H9 (cell line): ENCODE data around the gene GRHPR. TPM values are rescaled to one million over a fixed set of nuclear protein-coding genes. Genes with fewer than 3 reads are reported as not detected.

Experiments
- DNase-seq: peaks from one replicate; pipeline ENCODE4 v3.0.0-alpha.2; 2017
- H2AFZ ChIP-seq: one replicate; pipeline ENCODE4 v1.6.1; 2013; ENCODE audit warnings: mild to moderate bottlenecking, low read length, control low read depth, moderate library complexity
- H2AK5ac ChIP-seq: 2 replicates; pipeline ENCODE4 v1.6.1; 2013; ENCODE audit warnings: low read length, control low read depth, mixed read lengths; ENCODE audit not compliant: insufficient read length
- H2BK120ac ChIP-seq: one replicate; pipeline ENCODE4 v1.6.1; 2013; ENCODE audit warnings: low read depth, mild to moderate bottlenecking, low read length, control low read depth, inconsistent platforms; ENCODE audit not compliant: poor library complexity, severe bottlenecking
- H2BK12ac ChIP-seq: 2 replicates; pipeline ENCODE4 v1.6.1; 2013; ENCODE audit warnings: low read length, control low read depth, mixed read lengths, low read depth; ENCODE audit not compliant: insufficient read length
- H2BK15ac ChIP-seq: 2 replicates; pipeline ENCODE4 v1.6.1; 2013; ENCODE audit warnings: low read depth, low read length, control low read depth
- H2BK20ac ChIP-seq: one replicate; pipeline ENCODE4 v1.6.1; 2013; ENCODE audit warnings: low read depth, mild to moderate bottlenecking, low read length, control low read depth, inconsistent platforms; ENCODE audit not compliant: poor library complexity, severe bottlenecking
- H2BK5ac ChIP-seq: 2 replicates; pipeline ENCODE4 v1.6.1; 2013; ENCODE audit warnings: low read length, control low read depth, mixed read lengths; ENCODE audit not compliant: insufficient read length
- H3K14ac ChIP-seq: 2 replicates; pipeline ENCODE4 v1.6.1; 2013; ENCODE audit warnings: low read length, control low read depth; ENCODE audit not compliant: insufficient read depth
- H3K18ac ChIP-seq: 2 replicates; pipeline ENCODE4 v1.6.1; 2013; ENCODE audit warnings: low read depth, mild to moderate bottlenecking, mixed read lengths, low read length, control low read depth; ENCODE audit not compliant: insufficient read length
- H3K23ac ChIP-seq: 2 replicates; pipeline ENCODE4 v1.6.1; 2013; ENCODE audit warnings: low read length, control low read depth, mixed read lengths, low read depth; ENCODE audit not compliant: insufficient read length
- H3K23me2 ChIP-seq: 2 replicates; pipeline ENCODE4 v1.6.1; 2013; ENCODE audit warnings: low read depth, mild to moderate bottlenecking, mixed read lengths, low read length, control low read depth; ENCODE audit not compliant: insufficient read length, poor library complexity, severe bottlenecking
- H3K27ac ChIP-seq: 2 replicates; pipeline ENCODE4 v1.5.1; 2013; ENCODE audit warnings: low read length, control low read depth, mixed read lengths, low read depth; ENCODE audit not compliant: insufficient read length
- H3K27me3 ChIP-seq: 2 replicates; pipeline ENCODE4 v1.6.1; 2013; ENCODE audit warnings: low read length, control low read depth, inconsistent platforms; ENCODE audit not compliant: insufficient read depth
- H3K4ac ChIP-seq: 2 replicates; pipeline ENCODE4 v1.6.1; 2013; ENCODE audit warnings: low read depth, mild to moderate bottlenecking, control low read depth, inconsistent platforms, low read length, moderate library complexity
- H3K4me1 ChIP-seq: 2 replicates; pipeline ENCODE4 v1.6.1; 2013; ENCODE audit warnings: low read length, control low read depth, inconsistent platforms; ENCODE audit not compliant: insufficient read depth
- H3K4me2 ChIP-seq: 2 replicates; pipeline ENCODE4 v1.6.1; 2013; ENCODE audit warnings: low read length, control low read depth, mixed read lengths; ENCODE audit not compliant: insufficient read length, insufficient read depth
- H3K56ac ChIP-seq: 2 replicates; pipeline ENCODE4 v1.6.1; 2013; ENCODE audit warnings: low read depth, mild to moderate bottlenecking, mixed read lengths, low read length, control low read depth; ENCODE audit not compliant: insufficient read length
- H3K79me1 ChIP-seq: 2 replicates; pipeline ENCODE4 v1.6.1; 2013; ENCODE audit warnings: low read depth, mild to moderate bottlenecking, moderate library complexity, low read length, control low read depth, inconsistent platforms; ENCODE audit not compliant: insufficient read depth, poor library complexity, severe bottlenecking
- H3K79me2 ChIP-seq: 2 replicates; pipeline ENCODE4 v1.6.1; 2013; ENCODE audit warnings: low read length, control low read depth, inconsistent platforms; ENCODE audit not compliant: insufficient read depth
- H3K9ac ChIP-seq: 2 replicates; pipeline ENCODE4 v1.6.1; 2013; ENCODE audit warnings: low read length, control low read depth, mixed read lengths; ENCODE audit not compliant: insufficient read length; ENCODE audit errors: extremely low read depth
- H3K9me3 ChIP-seq: one replicate; pipeline ENCODE4 v1.6.1; 2013; ENCODE audit warnings: low read depth, low read length, inconsistent platforms; ENCODE audit not compliant: control insufficient read depth
- H3T11ph ChIP-seq: one replicate; pipeline ENCODE4 v1.6.1; 2013; ENCODE audit warnings: mild to moderate bottlenecking, low read length, control low read depth, inconsistent platforms
- H4K20me1 ChIP-seq: one replicate; pipeline ENCODE4 v1.6.1; 2013; ENCODE audit not compliant: control insufficient read depth, insufficient read length, insufficient read depth
- H4K5ac ChIP-seq: 2 replicates; pipeline ENCODE4 v1.6.1; 2013; ENCODE audit warnings: low read depth, mild to moderate bottlenecking, mixed read lengths, low read length, control low read depth; ENCODE audit not compliant: insufficient read length
- H4K8ac ChIP-seq: replicated peaks from 2 replicates; pipeline ENCODE4 v1.6.1; 2013; ENCODE audit warnings: low read length, control low read depth, mixed read lengths, low read depth; ENCODE audit not compliant: insufficient read length
- H4K91ac ChIP-seq: 2 replicates; pipeline ENCODE4 v1.6.1; 2013; ENCODE audit warnings: low read depth, mild to moderate bottlenecking, moderate library complexity, mixed read lengths, low read length, control low read depth; ENCODE audit not compliant: insufficient read length
- H3K27ac Mint-ChIP-seq, 3 experiments: 2 replicates in 2 of 3; 3 replicates in 1 of 3; pipeline ENCODE4 v1.8.0; 2020 to 2021; ENCODE audit warnings: mixed read lengths in 3 of 3, mild to moderate bottlenecking in 1 of 3, moderate library complexity in 1 of 3
- H3K27me3 Mint-ChIP-seq: 2 replicates; pipeline ENCODE4 v1.8.0; 2021; ENCODE audit warnings: low read depth, mild to moderate bottlenecking, moderate library complexity, mixed read lengths
- H3K36me3 Mint-ChIP-seq, 3 experiments: 2 replicates in 2 of 3; 3 replicates in 1 of 3; pipeline ENCODE4 v1.8.0; 2020 to 2021; ENCODE audit warnings: low read depth in 3 of 3, mixed read lengths in 3 of 3; ENCODE audit not compliant: insufficient read depth in 1 of 3
- H3K4me1 Mint-ChIP-seq, 2 experiments: 2 replicates each; pipeline ENCODE4 v1.8.0; 2020; ENCODE audit warnings: mixed read lengths in 2 of 2
- H3K4me3 Mint-ChIP-seq, 2 experiments: 2 replicates in 1 of 2; 3 replicates in 1 of 2; pipeline ENCODE4 v1.8.0; 2020 to 2021; ENCODE audit warnings: mild to moderate bottlenecking in 2 of 2, mixed read lengths in 2 of 2, moderate library complexity in 1 of 2
- H3K9me3 Mint-ChIP-seq, 2 experiments: 2 replicates in 1 of 2; 3 replicates in 1 of 2; pipeline ENCODE4 v1.8.0; 2020; ENCODE audit warnings: mild to moderate bottlenecking in 2 of 2, mixed read lengths in 2 of 2, moderate library complexity in 1 of 2
- CTCF ChIP-seq: fragments of 200-600 bp; sonication (generic); conservative IDR thresholded peaks from 3 replicates; pipeline ENCODE4 v1.8.0; 2021; ENCODE audit warnings: antibody characterized with exemption, mild to moderate bottlenecking
- WGBS: extraction: QIAGEN DNeasy Blood & Tissue Kit; methylation state at CpG from one replicate; pipeline ENCODE4 v1.1.7; 2013; ENCODE audit warnings: missing lambda C conversion rate, low lambda C conversion rate, mixed read lengths; ENCODE audit not compliant: insufficient read length; ENCODE audit errors: extremely low coverage; 5-methylcytosine and 5-hydroxymethylcytosine counted together
- total RNA-seq: library from RNA; stranded (reverse); gene quantifications from 2 replicates; pipeline ENCODE4 v1.2.1, GENCODE V29; 2021

GRHPR gene
- total RNA-seq, 1 experiment from 2014 or later: 97.9 TPM

- no peaks in the 10 kb centered on the region for H3K23me2 ChIP-seq
- DNase-seq: peak; percentile 63
Observed at GRCh38 chr9:37412431-37413151, 9.9 kb upstream of the GRHPR start.

More at GRCh38 chr9:37412431-37413151, 9.9 kb upstream of the GRHPR start:
- no CpG with 5 or more reads among the region's 17 CpGs for WGBS
- no peak overlapping the region for H2AFZ ChIP-seq
- Mint-ChIP-seq H3K27ac (peak overlapping the region in 1 of 3 experiments; percentile 44; a peak in 1 of 7 replicates), H3K4me3 (no peak overlapping the region), H3K27me3 (no peaks in the 10 kb centered on the region; the same call in 1 of the 2 replicates), H3K9me3 (no peaks in the 10 kb centered on the region; a peak in 1 of 5 replicates), H3K36me3 (no peaks in the 10 kb centered on the region), H3K4me1 (peaks cover 39 to 58% of the 10 kb centered on the region in 2 experiments)
- no peak overlapping the region for H4K8ac ChIP-seq
- H2BK5ac ChIP-seq: no peak overlapping the region
- TF ChIP-seq CTCF: no peak
- no peak overlapping the region for H2BK20ac ChIP-seq
- H3K56ac ChIP-seq: no peak overlapping the region
- H3K18ac ChIP-seq: no peak overlapping the region
- H3K4ac ChIP-seq: no peak overlapping the region
- H4K5ac ChIP-seq: no peak overlapping the region
- no peak overlapping the region for H2BK12ac ChIP-seq
- no peak overlapping the region for H3K9ac ChIP-seq
- no peak overlapping the region for H3K23ac ChIP-seq
- no peak overlapping the region for H2AK5ac ChIP-seq
- H3K9me3 ChIP-seq: no peaks in the 10 kb centered on the region
- H4K20me1 ChIP-seq: no peaks in the 10 kb centered on the region
- no peak overlapping the region for H3K14ac ChIP-seq
- H3K79me1 ChIP-seq: no peaks in the 10 kb centered on the region
- no peak overlapping the region for H2BK120ac ChIP-seq
- H2BK15ac ChIP-seq: no peak overlapping the region
- H3T11ph ChIP-seq: no peak overlapping the region
- no peak overlapping the region for H4K91ac ChIP-seq
- no peak overlapping the region for H3K27ac ChIP-seq
- H3K4me1 ChIP-seq: peaks cover 2% of the 10 kb centered on the region; the same call in 1 of the 2 replicates
- no peaks in the 10 kb centered on the region for H3K27me3 ChIP-seq
- no peaks in the 10 kb centered on the region for H3K79me2 ChIP-seq
- H3K4me2 ChIP-seq: no peak overlapping the region
